Mesenchymal stem cell (in vitro differentiated cells and primary cell): Measurements from ENCODE around the gene NFATC3.
A peak's percentile ranks its signal among the peaks of the same experiment; 100 is the strongest.

Experiments
- DNase-seq: peaks from one replicate; pipeline ENCODE4 v3.0.0-alpha.2; 2013
- H2AFZ ChIP-seq: one replicate; pipeline ENCODE4 v1.6.1; 2013; ENCODE audit warnings: low read depth, mild to moderate bottlenecking, control low read depth, inconsistent platforms, low read length, moderate library complexity
- H2AK5ac ChIP-seq: 2 replicates; pipeline ENCODE4 v1.6.1; 2013; ENCODE audit warnings: low read length, moderate library complexity, mild to moderate bottlenecking, inconsistent platforms; ENCODE audit not compliant: severe bottlenecking
- H2BK120ac ChIP-seq: one replicate; pipeline ENCODE4 v1.6.1; 2013; ENCODE audit warnings: low read depth, mild to moderate bottlenecking, inconsistent platforms, low read length, moderate library complexity
- H2BK12ac ChIP-seq, 2 experiments: one replicate each; pipeline ENCODE4 v1.6.1; 2013; ENCODE audit warnings: inconsistent platforms in 2 of 2, low read length in 2 of 2, mild to moderate bottlenecking in 2 of 2, moderate library complexity in 2 of 2, control low read depth in 1 of 2
- H2BK15ac ChIP-seq: one replicate; pipeline ENCODE4 v1.6.1; 2013; ENCODE audit warnings: mild to moderate bottlenecking, low read depth, inconsistent platforms; ENCODE audit not compliant: poor library complexity, severe bottlenecking
- H2BK5ac ChIP-seq: 2 replicates; pipeline ENCODE4 v1.6.1; 2013; ENCODE audit warnings: low read depth, mild to moderate bottlenecking, low read length, control low read depth, inconsistent platforms; ENCODE audit not compliant: poor library complexity, severe bottlenecking
- H3K14ac ChIP-seq, 2 experiments: one replicate each; pipeline ENCODE4 v1.6.1; 2013; ENCODE audit warnings: inconsistent platforms in 2 of 2, low read length in 2 of 2, control low read depth in 1 of 2, mild to moderate bottlenecking in 1 of 2, moderate library complexity in 1 of 2
- H3K18ac ChIP-seq, 2 experiments: one replicate each; pipeline ENCODE4 v1.6.1; 2013; ENCODE audit warnings: inconsistent platforms in 2 of 2, low read length in 2 of 2, control low read depth in 1 of 2, low read depth in 1 of 2, mild to moderate bottlenecking in 1 of 2
- H3K23ac ChIP-seq, 2 experiments: one replicate each; pipeline ENCODE4 v1.6.1; 2013; ENCODE audit warnings: inconsistent platforms in 2 of 2, low read length in 2 of 2, mild to moderate bottlenecking in 2 of 2, moderate library complexity in 2 of 2, control low read depth in 1 of 2
- H3K27ac ChIP-seq: 2 replicates; pipeline ENCODE4 v1.5.1; 2013; ENCODE audit warnings: mild to moderate bottlenecking, moderate library complexity, low read length, control low read depth, inconsistent platforms; ENCODE audit not compliant: poor library complexity, severe bottlenecking
- H3K27me3 ChIP-seq, 2 experiments: 2 replicates each; pipeline versions ENCODE4 v1.6.1 to v1.7.0; 2013; ENCODE audit warnings: low read length in 2 of 2, mild to moderate bottlenecking in 2 of 2, moderate library complexity in 2 of 2, control low read depth in 1 of 2, inconsistent platforms in 1 of 2; ENCODE audit not compliant: control insufficient read depth in 1 of 2, insufficient read depth in 1 of 2
- H3K36me3 ChIP-seq, 2 experiments: 2 replicates each; pipeline versions ENCODE4 v1.6.1 to v1.7.0; 2013; ENCODE audit warnings: low read length in 2 of 2, control low read depth in 1 of 2, inconsistent platforms in 1 of 2, low read depth in 1 of 2, mild to moderate bottlenecking in 1 of 2; ENCODE audit not compliant: insufficient read depth in 2 of 2, control insufficient read depth in 1 of 2
- H3K4ac ChIP-seq, 2 experiments: one replicate each; pipeline ENCODE4 v1.6.1; 2013; ENCODE audit warnings: inconsistent platforms in 2 of 2, low read length in 2 of 2, mild to moderate bottlenecking in 2 of 2, moderate library complexity in 2 of 2, control low read depth in 1 of 2, low read depth in 1 of 2
- H3K4me1 ChIP-seq: 2 replicates; pipeline ENCODE4 v1.6.1; 2013; ENCODE audit warnings: low read depth, low read length, control low read depth; ENCODE audit not compliant: control insufficient read depth, insufficient read depth
- H3K4me2 ChIP-seq: 2 replicates; pipeline ENCODE4 v1.6.1; 2013; ENCODE audit warnings: low read length, mild to moderate bottlenecking, inconsistent platforms; ENCODE audit not compliant: poor library complexity, severe bottlenecking
- H3K4me3 ChIP-seq, 2 experiments: 2 replicates each; pipeline versions ENCODE4 v1.5.1 to v1.7.0; 2013; ENCODE audit warnings: low read length in 2 of 2, mild to moderate bottlenecking in 2 of 2, control low read depth in 1 of 2, low read depth in 1 of 2; ENCODE audit not compliant: insufficient read depth in 1 of 2
- H3K79me1 ChIP-seq: replicated peaks from 2 replicates; pipeline ENCODE4 v1.6.1; 2013; ENCODE audit warnings: mild to moderate bottlenecking, control low read depth, low read length, inconsistent platforms; ENCODE audit not compliant: poor library complexity, severe bottlenecking
- H3K9ac ChIP-seq: 2 replicates; pipeline ENCODE4 v1.7.0; 2013; ENCODE audit warnings: mild to moderate bottlenecking, low read length, moderate library complexity
- H3K9me3 ChIP-seq: 2 replicates; pipeline ENCODE4 v1.7.0; 2013; ENCODE audit warnings: mild to moderate bottlenecking, low read length; ENCODE audit not compliant: control insufficient read depth
- H4K8ac ChIP-seq: one replicate; pipeline ENCODE4 v1.6.1; 2013; ENCODE audit warnings: inconsistent platforms, mild to moderate bottlenecking, low read length, moderate library complexity
- H4K91ac ChIP-seq: one replicate; pipeline ENCODE4 v1.6.1; 2013; ENCODE audit warnings: mild to moderate bottlenecking, low read length, inconsistent platforms
- WGBS: methylation state at CpG from one replicate; pipeline ENCODE4 v1.1.7; 2013; ENCODE audit warnings: mixed read lengths; 5-methylcytosine and 5-hydroxymethylcytosine counted together

NFATC3 gene

GRCh38 chr16:68183046-68183445, 97.9 kb downstream of the NFATC3 start:
- H2BK12ac ChIP-seq: no peak overlapping the region
- no peaks in the 10 kb centered on the region for H3K4me1 ChIP-seq
- no peak overlapping the region for H2BK5ac ChIP-seq
- no peaks in the 10 kb centered on the region for H3K9me3 ChIP-seq
- no peak for DNase-seq
- no peak overlapping the region for H3K9ac ChIP-seq
- no peak overlapping the region for H3K4ac ChIP-seq
- no peak overlapping the region for H3K4me2 ChIP-seq
- WGBS: 100% methylated on average over 1 of the region's 3 CpGs
- peaks cover 4% of the 10 kb centered on the region for H3K79me1 ChIP-seq
- H3K36me3 ChIP-seq: peaks cover 22 to 39% of the 10 kb centered on the region in 2 experiments
- H2AK5ac ChIP-seq: no peak overlapping the region
- H2AFZ ChIP-seq: no peak overlapping the region
- no peak overlapping the region for H3K23ac ChIP-seq
- no peak overlapping the region for H3K14ac ChIP-seq
- H2BK120ac ChIP-seq: no peak overlapping the region
- H3K27ac ChIP-seq: no peak overlapping the region
- H4K8ac ChIP-seq: no peak overlapping the region
- no peaks in the 10 kb centered on the region for H3K27me3 ChIP-seq
- H3K4me3 ChIP-seq: no peak overlapping the region
- no peak overlapping the region for H4K91ac ChIP-seq
- no peak overlapping the region for H2BK15ac ChIP-seq
- H3K18ac ChIP-seq: no peak overlapping the region

DNA sequence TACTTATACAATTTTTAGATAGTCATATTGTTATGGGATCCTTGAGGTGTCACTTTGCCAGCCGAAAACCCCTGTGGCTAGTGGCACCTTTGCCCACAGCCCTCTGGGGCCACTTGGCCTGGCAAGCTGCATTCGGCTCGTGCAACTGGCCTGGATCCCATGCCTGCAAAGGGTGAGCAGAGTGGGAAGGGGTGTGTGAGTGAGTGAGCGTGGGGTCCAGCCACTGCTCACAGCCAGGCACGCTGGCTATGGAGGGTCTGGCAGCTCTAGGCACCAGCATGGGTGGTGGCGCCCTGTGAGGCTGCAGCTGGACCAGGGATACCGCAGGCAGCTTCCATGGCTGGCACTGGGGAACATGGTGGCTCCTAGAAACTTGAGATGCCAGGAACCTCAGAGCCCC, 101.7 kb downstream of the NFATC3 start:
- H3K23ac ChIP-seq: no peak overlapping the region

DNA sequence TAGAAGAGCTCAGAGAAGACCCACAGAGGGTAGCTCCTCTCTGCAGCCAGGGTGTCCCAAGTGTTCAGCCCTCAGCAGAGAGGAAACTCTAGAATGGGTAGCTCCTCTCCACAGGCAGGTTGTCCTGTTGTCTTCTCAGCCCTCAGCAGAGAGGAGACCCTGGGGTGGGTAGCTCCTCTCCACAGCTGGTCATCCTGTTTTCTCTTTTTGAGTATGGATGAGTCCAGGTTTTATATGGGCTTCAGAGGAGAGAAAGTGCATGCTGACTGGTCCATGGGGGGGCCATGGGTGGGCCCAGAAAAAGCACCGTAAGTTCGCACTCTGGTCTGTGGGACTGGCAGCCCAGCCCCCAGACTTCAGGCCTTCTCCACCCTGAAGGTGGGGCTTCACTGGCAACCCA, 102.3 kb downstream of the NFATC3 start:
- Histone ChIP-seq H3K9me3 (no peaks in the 10 kb centered on the region), H4K91ac (no peak overlapping the region), H3K27me3 (no peaks in the 10 kb centered on the region), H3K36me3 (peaks cover 35 to 48% of the 10 kb centered on the region in 2 experiments), H2AK5ac (no peak overlapping the region), H3K4me1 (no peaks in the 10 kb centered on the region), H3K4ac (no peak overlapping the region), H3K14ac (no peak overlapping the region), H3K23ac (no peak overlapping the region), H2BK120ac (no peak overlapping the region), H3K18ac (no peak overlapping the region), H2BK5ac (no peak overlapping the region), H2BK15ac (no peak overlapping the region), H3K79me1 (peaks cover 11% of the 10 kb centered on the region), H3K9ac (no peak overlapping the region), H4K8ac (no peak overlapping the region), H2BK12ac (no peak overlapping the region), H3K4me3 (no peak overlapping the region), H3K4me2 (no peak overlapping the region), H2AFZ (no peak overlapping the region), H3K27ac (no peak overlapping the region)
- no peak for DNase-seq
- WGBS: 97% methylated on average over 2 of the region's 2 CpGs

More for the DNA sequence above, 101.7 kb downstream of the NFATC3 start:
- Histone ChIP-seq H2BK15ac (no peak overlapping the region), H2AFZ (no peak overlapping the region), H2BK120ac (no peak overlapping the region), H4K91ac (no peak overlapping the region), H3K4me3 (peak overlapping the region in 1 of 2 experiments; percentile 25), H3K27me3 (no peaks in the 10 kb centered on the region), H4K8ac (no peak overlapping the region), H3K14ac (peak overlapping the region in 1 of 2 experiments; percentile 3), H3K79me1 (peaks cover 10% of the 10 kb centered on the region), H3K4ac (no peak overlapping the region), H2AK5ac (no peak overlapping the region), H3K36me3 (peaks cover 32 to 49% of the 10 kb centered on the region in 2 experiments), H3K9me3 (no peaks in the 10 kb centered on the region), H3K4me1 (no peaks in the 10 kb centered on the region), H2BK12ac (no peak overlapping the region), H3K9ac (no peak overlapping the region), H3K27ac (no peak overlapping the region), H2BK5ac (no peak overlapping the region), H3K4me2 (no peak overlapping the region), H3K18ac (no peak overlapping the region)
- WGBS: 98% methylated on average over 7 of the region's 7 CpGs
- no peak for DNase-seq

- H3K9ac ChIP-seq: no peak overlapping the region
- no peak overlapping the region for H4K91ac ChIP-seq
- H3K4me3 ChIP-seq: no peak overlapping the region
- no peaks in the 10 kb centered on the region for H3K4me1 ChIP-seq
- H3K27ac ChIP-seq: no peak overlapping the region
- no peak overlapping the region for H3K4me2 ChIP-seq
- no peaks in the 10 kb centered on the region for H3K27me3 ChIP-seq
- no peak overlapping the region for H3K14ac ChIP-seq
- no peak overlapping the region for H2BK5ac ChIP-seq
- no peak for DNase-seq
- no peak overlapping the region for H3K23ac ChIP-seq
- 99% methylated on average over 9 of the region's 10 CpGs for WGBS
- no peak overlapping the region for H3K18ac ChIP-seq
- H2AK5ac ChIP-seq: no peak overlapping the region
- no peak overlapping the region for H3K4ac ChIP-seq
- no peak overlapping the region for H2BK120ac ChIP-seq
- H2AFZ ChIP-seq: no peak overlapping the region
- no peak overlapping the region for H2BK15ac ChIP-seq
- H3K79me1 ChIP-seq: peaks cover 14% of the 10 kb centered on the region
- H2BK12ac ChIP-seq: no peak overlapping the region
- no peaks in the 10 kb centered on the region for H3K9me3 ChIP-seq
- no peak overlapping the region for H4K8ac ChIP-seq
- peaks cover 37 to 48% of the 10 kb centered on the region in 2 experiments for H3K36me3 ChIP-seq
Observed at GRCh38 chr16:68188170-68188569, 103.0 kb downstream of the NFATC3 start.
